ENCODE measurements around the gene ATG7.

DNA sequence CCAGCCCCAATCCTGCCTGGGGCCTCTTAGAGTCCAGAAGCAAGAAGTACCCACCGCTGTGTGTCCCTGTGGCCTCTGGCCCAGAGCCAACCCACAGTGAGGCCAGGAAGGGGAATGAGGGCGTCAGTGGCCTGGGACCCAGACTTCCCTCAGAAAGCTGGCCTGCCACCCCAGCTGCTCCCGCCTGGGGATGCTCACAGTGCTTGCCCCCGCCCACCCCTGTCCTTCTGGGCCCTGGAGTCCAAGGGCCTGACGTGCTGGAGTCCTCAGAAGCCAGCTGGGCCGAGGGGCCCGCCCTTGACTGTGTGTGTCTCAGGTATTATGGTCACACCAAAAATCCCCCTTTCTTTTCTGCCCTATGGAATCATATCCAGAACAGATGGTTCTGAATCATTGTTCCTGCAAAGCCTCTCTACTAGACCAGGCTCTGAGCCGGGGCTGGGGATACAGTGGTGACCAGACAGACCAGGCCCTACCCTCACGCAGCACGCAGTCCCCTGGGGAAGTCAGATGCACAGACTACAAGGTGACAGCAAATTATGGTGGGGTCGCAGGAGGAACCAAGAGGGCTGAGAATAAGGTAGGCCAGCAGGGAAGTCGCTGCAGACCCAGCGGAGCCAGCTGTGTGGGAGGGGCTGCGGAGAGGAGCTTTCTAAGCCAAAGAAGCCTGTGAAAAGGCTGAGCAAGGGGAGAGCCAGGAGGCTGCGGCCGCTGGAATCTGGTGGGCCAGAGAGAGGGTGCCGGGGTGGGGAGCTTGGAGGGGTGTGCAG, 272.4 kb downstream of the ATG7 start:
- TF ChIP-seq, protein P1, sequence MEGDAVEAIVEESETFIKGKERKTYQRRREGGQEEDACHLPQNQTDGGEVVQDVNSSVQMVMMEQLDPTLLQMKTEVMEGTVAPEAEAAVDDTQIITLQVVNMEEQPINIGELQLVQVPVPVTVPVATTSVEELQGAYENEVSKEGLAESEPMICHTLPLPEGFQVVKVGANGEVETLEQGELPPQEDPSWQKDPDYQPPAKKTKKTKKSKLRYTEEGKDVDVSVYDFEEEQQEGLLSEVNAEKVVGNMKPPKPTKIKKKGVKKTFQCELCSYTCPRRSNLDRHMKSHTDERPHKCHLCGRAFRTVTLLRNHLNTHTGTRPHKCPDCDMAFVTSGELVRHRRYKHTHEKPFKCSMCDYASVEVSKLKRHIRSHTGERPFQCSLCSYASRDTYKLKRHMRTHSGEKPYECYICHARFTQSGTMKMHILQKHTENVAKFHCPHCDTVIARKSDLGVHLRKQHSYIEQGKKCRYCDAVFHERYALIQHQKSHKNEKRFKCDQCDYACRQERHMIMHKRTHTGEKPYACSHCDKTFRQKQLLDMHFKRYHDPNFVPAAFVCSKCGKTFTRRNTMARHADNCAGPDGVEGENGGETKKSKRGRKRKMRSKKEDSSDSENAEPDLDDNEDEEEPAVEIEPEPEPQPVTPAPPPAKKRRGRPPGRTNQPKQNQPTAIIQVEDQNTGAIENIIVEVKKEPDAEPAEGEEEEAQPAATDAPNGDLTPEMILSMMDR (IDR thresholded peaks at IDR 0.05; ENCODE audit: low read depth, low read length, missing input control), result no peak
- TF ChIP-seq YY1 (IDR thresholded peaks at IDR 0.05), result no peak
